Measurements from ENCODE around the gene TGFBRAP1. TPM values are rescaled to one million over a fixed set of nuclear protein-coding genes. Genes with fewer than 3 reads are reported as not detected.

Gene TGFBRAP1
- total and polyA plus RNA-seq, 2 donors (not counting 3 experiments of a cell fraction or from before 2014, with no cell fraction given) = 25.4 to 37.6 TPM

DNA sequence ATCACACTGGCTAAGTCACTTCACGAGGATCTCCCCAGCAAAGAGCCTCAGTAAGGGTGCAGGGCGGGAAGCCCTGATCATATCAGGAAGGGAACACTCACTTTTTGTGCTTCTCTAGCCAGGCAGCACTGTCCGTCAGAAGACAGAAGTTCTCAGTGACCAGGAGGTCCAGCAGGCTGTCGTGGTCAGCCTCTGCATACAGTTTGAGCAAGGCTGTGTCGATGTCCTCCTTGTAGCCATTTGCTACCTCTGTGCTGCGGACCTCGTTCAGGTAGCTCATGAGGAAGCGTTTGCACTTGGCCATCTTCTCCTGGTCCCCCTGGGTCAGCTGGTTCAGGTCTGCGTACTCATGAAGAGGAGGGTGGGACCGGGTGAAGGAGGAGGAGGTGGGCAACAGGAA is 49.3 kb downstream of the TGFBRAP1 start:
- Histone ChIP-seq H3K9me3 (replicated peaks; ENCODE audit: control insufficient read depth, insufficient read depth, low read length) (no peaks in the 10 kb centered on the region), H3K79me2 (ENCODE audit: control insufficient read depth, insufficient read depth, low read length) (no peaks in the 10 kb centered on the region), H3K4me3 (replicated peaks in 1 of 3; ENCODE audit: insufficient read depth in 1 of 3, low read depth in 1 of 3, low read length in 3 of 3) (no peak overlapping the region), H3K9me1 (replicated peaks; ENCODE audit: control insufficient read depth, extremely low read depth, insufficient read depth, low read length) (no peaks in the 10 kb centered on the region), H3K4me1 (ENCODE audit: control insufficient read depth, extremely low read depth, insufficient read depth, low read length) (no peaks in the 10 kb centered on the region), H4K20me1 (replicated peaks; ENCODE audit: control insufficient read depth, extremely low read depth, insufficient read depth, low read length) (no peaks in the 10 kb centered on the region), H2AFZ (ENCODE audit: low read depth, low read length) (no peak overlapping the region), H3K27me3 (ENCODE audit: control insufficient read depth in 2 of 2, insufficient read depth in 2 of 2, low read length in 2 of 2) (no peaks in the 10 kb centered on the region), H3K4me2 (ENCODE audit: insufficient read depth, low read length) (no peak overlapping the region), H3K27ac (ENCODE audit: insufficient read depth, low read depth, low read length) (no peak overlapping the region), H3K36me3 (ENCODE audit: control insufficient read depth in 2 of 2, extremely low read depth in 1 of 2, insufficient read depth in 2 of 2, low read length in 2 of 2) (peaks cover 10 to 39% of the 10 kb centered on the region in 2 experiments), H3K9ac (replicated peaks; ENCODE audit: extremely low read depth, insufficient read depth, low read length) (no peak overlapping the region)
- no TSS peak for BruUV-seq (replicated peaks)
- POLR2A ChIA-PET = no interaction called here
- CTCF ChIA-PET = interaction anchor here (1.6 kb wide), 1 partner anchor 14 kb away, joined by 4 read pairs; no protein-coding TSS in a partner anchor
- intact Hi-C loops (cut with micrococcal nuclease) (no loop called here), dilution Hi-C loops (cut with MboI; ENCODE audit: extremely low pct_ligation_motif_present, low sequenced_read_pairs) (no loop called here)
- FAIRE-seq = no peak
- TF ChIP-seq FOS (IDR thresholded peaks at IDR 0.05; ENCODE audit: borderline replicate concordance, insufficient read depth, low read length) = no peak
- no peak for TF ChIP-seq POLR2A (IDR thresholded peaks at IDR 0.05; ENCODE audit: low read depth, low read length)
- no peak for TF ChIP-seq POLR2AphosphoS5 (IDR thresholded peaks at IDR 0.05; ENCODE audit: insufficient read depth, low read depth, low read length)
- no peak for TF ChIP-seq JUN (IDR thresholded peaks at IDR 0.05; ENCODE audit: borderline replicate concordance, insufficient read depth, insufficient read length, low read depth)
- TF ChIP-seq MYC (IDR thresholded peaks at IDR 0.05; ENCODE audit: low read depth, low read length) = no peak
- no peak for TF ChIP-seq CTCF (IDR thresholded peaks at IDR 0.05; ENCODE audit: extremely low read depth in 1 of 2, insufficient read depth in 1 of 2, low read depth in 1 of 2, low read length in 2 of 2)
- TF ChIP-seq GATA2 (IDR thresholded peaks at IDR 0.05; ENCODE audit: insufficient read depth, insufficient read length, low read depth, low read length) = no peak
- TF ChIP-seq, protein P1, sequence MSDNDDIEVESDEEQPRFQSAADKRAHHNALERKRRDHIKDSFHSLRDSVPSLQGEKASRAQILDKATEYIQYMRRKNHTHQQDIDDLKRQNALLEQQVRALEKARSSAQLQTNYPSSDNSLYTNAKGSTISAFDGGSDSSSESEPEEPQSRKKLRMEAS (IDR thresholded peaks at IDR 0.05; ENCODE audit: insufficient read depth, insufficient read length) = no peak
- no peak for TF ChIP-seq EZH2 (IDR thresholded peaks at IDR 0.05; ENCODE audit: borderline replicate concordance, low read depth, low read length, severe bottlenecking)
- no peak for DNase-seq (ENCODE audit: low read depth, low spot score)
